Stomach (tissue), 4 donors: Measurements from ENCODE around the gene SUN5.

Experiments
- CTCF ChIP-seq, 7 experiments: fragments of 450-650 bp in 4 of 7; fragments of 200-600 bp in 3 of 7; sonication (generic) in 3 of 7; IDR thresholded peaks; one replicate each; pipeline ENCODE4 v1.5.1; 2016 to 2019; ENCODE audit warnings: antibody characterized with exemption in 7 of 7, control low read depth in 2 of 7, mild to moderate bottlenecking in 1 of 7
- EP300 ChIP-seq: sonication (generic); formaldehyde crosslinking; IDR thresholded peaks from one replicate; pipeline ENCODE4 v1.6.1; 2017; ENCODE audit warnings: antibody characterized with exemption
- POLR2A ChIP-seq, 4 donors: fragments of 450-650 bp; IDR thresholded peaks; one replicate each; pipeline ENCODE4 v1.6.1; 2016; ENCODE audit warnings: antibody characterized with exemption in 4 of 4, control low read depth in 2 of 4, mild to moderate bottlenecking in 1 of 4, moderate library complexity in 1 of 4
- POLR2AphosphoS5 ChIP-seq, 3 donors: sonication (generic); formaldehyde crosslinking; IDR thresholded peaks; one replicate each; pipeline ENCODE4 v1.6.1; 2016; ENCODE audit warnings: antibody characterized with exemption in 3 of 3

DNA sequence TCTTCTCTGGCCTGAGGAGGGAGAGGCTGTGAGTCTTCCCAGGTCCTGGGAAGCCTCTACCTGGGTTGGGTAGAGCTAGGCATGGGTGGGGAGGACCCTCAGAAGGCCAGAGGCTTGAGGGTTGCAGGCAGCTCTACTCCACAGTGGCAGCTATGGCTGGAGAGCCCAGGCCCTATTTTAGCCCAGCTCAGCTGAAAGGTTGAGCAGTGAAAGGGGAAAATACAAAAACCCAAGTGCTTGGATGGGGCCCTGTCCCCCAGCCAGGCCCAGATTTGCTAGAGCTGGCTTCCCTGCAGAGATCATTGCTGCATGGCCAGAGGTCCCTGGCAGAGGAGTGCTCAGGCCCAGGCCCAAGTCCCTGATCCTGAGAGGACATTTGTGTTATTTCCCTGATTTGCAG, 45.7 kb downstream of the SUN5 start:
- TF ChIP-seq CTCF (IDR thresholded peaks at IDR 0.05) (no peak), POLR2A (IDR thresholded peaks at IDR 0.05) (no peak), POLR2AphosphoS5 (IDR thresholded peaks at IDR 0.05) (no peak), EP300 (no peak)
